GM12873 (cell line): Measurements from ENCODE around the gene NUDT6.

ENCODE experiments used
- CTCF ChIP-seq: IDR thresholded peaks from 2 replicates; pipeline ENCODE4 v1.5.1; 2012; ENCODE audit warnings: low read depth, mild to moderate bottlenecking, moderate library complexity, low read length, control low read depth; ENCODE audit not compliant: insufficient read depth; ENCODE audit errors: missing control alignments

NUDT6 gene

GRCh38 chr4:122873146-122873545 is 49.3 kb downstream of the NUDT6 start:
- TF ChIP-seq CTCF, result no peak

GRCh38 chr4:122865425-122865824 is 57.0 kb downstream of the NUDT6 start:
- TF ChIP-seq CTCF, result no peak

- TF ChIP-seq CTCF, result no peak
Measured at GRCh38 chr4:122863639-122864038, 58.8 kb downstream of the NUDT6 start.

GRCh38 chr4:122861172-122861943 is 61.0 kb downstream of the NUDT6 start:
- TF ChIP-seq CTCF, result no peak

- TF ChIP-seq CTCF, result no peak
Measured at GRCh38 chr4:122858705-122859104, 63.7 kb downstream of the NUDT6 start.

GRCh38 chr4:122857160-122857559 is 65.2 kb downstream of the NUDT6 start:
- TF ChIP-seq CTCF, result no peak

- TF ChIP-seq CTCF, result no peak
Measured at GRCh38 chr4:122855353-122855890, 67.0 kb downstream of the NUDT6 start.
